Vagina (tissue), 2 donors: ENCODE results near the gene RNF212B.
"Not testable (repeated sequence)": the region's sequence is repeated elsewhere in the genome, so short reads cannot be mapped to it uniquely, and the experiment has no call there.

Experiments
- POLR2A ChIP-seq, 2 donors: fragments of 450-650 bp; IDR thresholded peaks; one replicate each; pipeline ENCODE4 v1.6.1; 2017; ENCODE audit warnings: antibody characterized with exemption in 2 of 2, mild to moderate bottlenecking in 2 of 2, moderate library complexity in 2 of 2
- TF ChIP-seq, protein P1 (sequence below), 3 experiments: fragments of 450-650 bp in 2 of 3; fragments of 200-600 bp in 1 of 3; sonication (generic) in 1 of 3; IDR thresholded peaks; one replicate each; pipeline ENCODE4 v1.5.1; 2017 to 2019; ENCODE audit warnings: antibody characterized with exemption in 3 of 3, mild to moderate bottlenecking in 2 of 3, moderate library complexity in 2 of 3

DNA sequence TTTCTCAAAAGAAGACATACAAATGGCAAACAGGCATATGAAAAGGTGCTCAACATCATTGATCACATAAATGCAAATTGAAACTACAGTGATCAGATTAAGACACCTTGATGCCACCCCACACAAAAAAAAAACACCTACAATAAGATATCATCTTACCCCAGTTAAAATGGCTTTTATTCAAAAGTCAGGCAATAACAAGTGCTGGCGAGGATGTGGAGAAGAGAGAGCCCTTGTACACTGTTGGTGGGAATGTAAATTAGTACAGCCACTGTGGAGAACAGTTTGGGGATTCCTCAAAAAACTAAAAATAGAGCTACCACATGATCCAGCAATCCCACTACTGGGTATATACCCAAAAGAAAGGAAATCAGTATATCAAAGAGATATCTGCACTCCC is 12.8 kb upstream of the RNF212B start:
- TF ChIP-seq, protein P1, sequence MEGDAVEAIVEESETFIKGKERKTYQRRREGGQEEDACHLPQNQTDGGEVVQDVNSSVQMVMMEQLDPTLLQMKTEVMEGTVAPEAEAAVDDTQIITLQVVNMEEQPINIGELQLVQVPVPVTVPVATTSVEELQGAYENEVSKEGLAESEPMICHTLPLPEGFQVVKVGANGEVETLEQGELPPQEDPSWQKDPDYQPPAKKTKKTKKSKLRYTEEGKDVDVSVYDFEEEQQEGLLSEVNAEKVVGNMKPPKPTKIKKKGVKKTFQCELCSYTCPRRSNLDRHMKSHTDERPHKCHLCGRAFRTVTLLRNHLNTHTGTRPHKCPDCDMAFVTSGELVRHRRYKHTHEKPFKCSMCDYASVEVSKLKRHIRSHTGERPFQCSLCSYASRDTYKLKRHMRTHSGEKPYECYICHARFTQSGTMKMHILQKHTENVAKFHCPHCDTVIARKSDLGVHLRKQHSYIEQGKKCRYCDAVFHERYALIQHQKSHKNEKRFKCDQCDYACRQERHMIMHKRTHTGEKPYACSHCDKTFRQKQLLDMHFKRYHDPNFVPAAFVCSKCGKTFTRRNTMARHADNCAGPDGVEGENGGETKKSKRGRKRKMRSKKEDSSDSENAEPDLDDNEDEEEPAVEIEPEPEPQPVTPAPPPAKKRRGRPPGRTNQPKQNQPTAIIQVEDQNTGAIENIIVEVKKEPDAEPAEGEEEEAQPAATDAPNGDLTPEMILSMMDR (IDR thresholded peaks at IDR 0.05) = not testable (repeated sequence)
- not testable (repeated sequence) for TF ChIP-seq POLR2A (IDR thresholded peaks at IDR 0.05)
